ENCODE measurements around the gene SSB. TPM values are rescaled to one million over a fixed set of nuclear protein-coding genes. Genes with fewer than 3 reads are reported as not detected.
A peak's percentile ranks its signal among the peaks of the same experiment; 100 is the strongest.

Gene SSB
- total and polyA plus RNA-seq, 9 of the 15 experiments (the other 6 are each of a cell fraction or from before 2014, with no cell fraction given), result 317 to 849 (median 515) TPM

DNA sequence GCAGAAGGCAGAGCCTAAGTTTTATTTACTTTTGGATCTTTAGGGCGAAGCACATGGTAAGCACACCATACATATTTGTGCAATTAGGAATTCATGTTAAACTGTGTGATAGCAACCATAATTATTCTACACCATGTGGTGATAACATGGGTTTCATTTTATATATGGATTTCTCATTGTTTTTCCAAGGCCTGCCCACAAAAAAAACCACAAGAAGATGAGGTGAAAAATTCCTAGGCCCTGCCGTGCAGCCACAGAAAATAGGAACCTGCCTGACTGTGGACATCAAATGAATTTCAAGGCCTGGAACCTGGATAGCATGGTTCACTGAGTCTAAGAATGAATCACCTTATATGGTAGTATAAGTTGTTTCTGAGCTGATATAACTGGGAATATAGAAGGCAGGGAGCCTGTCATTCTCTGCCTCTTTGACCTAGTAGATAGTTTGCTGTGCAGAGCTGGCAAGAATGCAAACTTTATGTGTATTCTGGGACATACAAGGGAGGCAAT, 22.4 kb upstream of the SSB start:
- TF ChIP-seq SRF (CRISPR knock-in tag; IDR thresholded peaks at IDR 0.05) (peak in 1 of 2 experiments; percentile 83; a peak in 2 of 4 replicates), ZNF76 (CRISPR knock-in tag; IDR thresholded peaks at IDR 0.05; ENCODE audit: borderline replicate concordance) (no peak), TEAD1 (CRISPR knock-in tag; IDR thresholded peaks at IDR 0.05) (no peak), MECOM (CRISPR knock-in tag; IDR thresholded peaks at IDR 0.05) (0 out of 2 replicates have a peak, but pooled peaks have one; percentile 27), ZNF23 (CRISPR knock-in tag; IDR thresholded peaks at IDR 0.05) (no peak), ARHGAP35 (IDR thresholded peaks at IDR 0.05; ENCODE audit: partially characterized antibody) (no peak), NFE2 (IDR thresholded peaks at IDR 0.05; ENCODE audit: low read depth) (no peak), ZNF57 (CRISPR knock-in tag; IDR thresholded peaks at IDR 0.05) (no peak), ZBTB40 (IDR thresholded peaks at IDR 0.05) (peak; percentile 78), ZBTB40 (CRISPR knock-in tag; IDR thresholded peaks at IDR 0.05) (no peak), ZNF766 (CRISPR knock-in tag; conservative IDR thresholded peaks at IDR 0.05) (0 out of 2 replicates have a peak, but pooled peaks have one; percentile 45), L3MBTL2 (IDR thresholded peaks at IDR 0.05) (peak; percentile 68), ARNT (IDR thresholded peaks at IDR 0.05) (no peak)
- CTCF ChIA-PET (ENCODE audit: low intra/inter-chr PET ratio), result no interaction called here
- 67% methylated on average over 2 of the region's 2 CpGs for WGBS (ENCODE audit: insufficient coverage, low coverage, missing lambda C conversion rate)
- H3K9me1 ChIP-seq (ENCODE audit: control insufficient read depth, insufficient read depth, low read length), result no peaks in the 10 kb centered on the region
- intact Hi-C loops (cut with micrococcal nuclease), result no loop called here
- no peaks in the 10 kb centered on the region for H3K79me2 ChIP-seq (ENCODE audit: control insufficient read depth, insufficient read depth, low read length)
- no peaks in the 10 kb centered on the region for H3K9me3 ChIP-seq (replicated peaks; ENCODE audit: control insufficient read depth, insufficient read depth, low read depth, low read length)
- no peaks in the 10 kb centered on the region for H4K20me1 ChIP-seq (replicated peaks; ENCODE audit: control insufficient read depth, insufficient read depth, low read length)
- no peak overlapping the region for H3K4me2 ChIP-seq (ENCODE audit: insufficient read depth, low read length)
- H2AFZ ChIP-seq (ENCODE audit: low read depth, low read length), result peak overlapping the region; percentile 73
- FAIRE-seq (no peak), ATAC-seq (peak; percentile 31; the same call in 2 of the 3 replicates), DNase-seq (ENCODE audit: extremely low read depth in 1 of 4, low spot score in 3 of 4) (no peak)
- no peak overlapping the region for H3K4me3 ChIP-seq
- no peaks in the 10 kb centered on the region for H3K36me3 ChIP-seq (ENCODE audit: control insufficient read depth, insufficient read depth, low read length)
- no peak overlapping the region for H3K9ac ChIP-seq (ENCODE audit: insufficient read depth in 1 of 2, low read depth in 2 of 2, low read length in 2 of 2)
- peaks cover 0 to 6% of the 10 kb centered on the region in 2 experiments; a peak in 1 of 5 replicates for H3K4me1 ChIP-seq (replicated peaks in 1 of 2; ENCODE audit: control insufficient read depth in 2 of 2, insufficient read depth in 2 of 2, low read length in 2 of 2)
- H3K27me3 ChIP-seq (ENCODE audit: control insufficient read depth in 2 of 2, insufficient read depth in 2 of 2, low read length in 2 of 2), result no peaks in the 10 kb centered on the region
- POLR2A ChIA-PET, result interaction anchor here (0.6 to 2.1 kb wide), 8 partner anchors 11 to 60 kb away, joined by 3 to 6 read pairs (median 4); partner anchors contain the start of gene SSB
- in situ Hi-C loops (cut with MboI), result no loop called here
- peak overlapping the region; percentile 12; the same call in 1 of the 3 replicates for H3K27ac ChIP-seq (ENCODE audit: extremely low read depth, low read depth, low read length)
- BruUV-seq (replicated peaks), result no TSS peak
